Epidermal melanocyte (primary cell): ENCODE data around the gene ANKRD17.
A peak's percentile ranks its signal among the peaks of the same experiment; 100 is the strongest.
"Not testable (repeated sequence)": the region's sequence is repeated elsewhere in the genome, so short reads cannot be mapped to it uniquely, and the experiment has no call there.

Source experiments
- DNase-seq: peaks from one replicate; pipeline ENCODE4 v3.0.0; 2011; ENCODE audit warnings: low spot score; ENCODE audit not compliant: insufficient read length

The ANKRD17 gene, protein sequence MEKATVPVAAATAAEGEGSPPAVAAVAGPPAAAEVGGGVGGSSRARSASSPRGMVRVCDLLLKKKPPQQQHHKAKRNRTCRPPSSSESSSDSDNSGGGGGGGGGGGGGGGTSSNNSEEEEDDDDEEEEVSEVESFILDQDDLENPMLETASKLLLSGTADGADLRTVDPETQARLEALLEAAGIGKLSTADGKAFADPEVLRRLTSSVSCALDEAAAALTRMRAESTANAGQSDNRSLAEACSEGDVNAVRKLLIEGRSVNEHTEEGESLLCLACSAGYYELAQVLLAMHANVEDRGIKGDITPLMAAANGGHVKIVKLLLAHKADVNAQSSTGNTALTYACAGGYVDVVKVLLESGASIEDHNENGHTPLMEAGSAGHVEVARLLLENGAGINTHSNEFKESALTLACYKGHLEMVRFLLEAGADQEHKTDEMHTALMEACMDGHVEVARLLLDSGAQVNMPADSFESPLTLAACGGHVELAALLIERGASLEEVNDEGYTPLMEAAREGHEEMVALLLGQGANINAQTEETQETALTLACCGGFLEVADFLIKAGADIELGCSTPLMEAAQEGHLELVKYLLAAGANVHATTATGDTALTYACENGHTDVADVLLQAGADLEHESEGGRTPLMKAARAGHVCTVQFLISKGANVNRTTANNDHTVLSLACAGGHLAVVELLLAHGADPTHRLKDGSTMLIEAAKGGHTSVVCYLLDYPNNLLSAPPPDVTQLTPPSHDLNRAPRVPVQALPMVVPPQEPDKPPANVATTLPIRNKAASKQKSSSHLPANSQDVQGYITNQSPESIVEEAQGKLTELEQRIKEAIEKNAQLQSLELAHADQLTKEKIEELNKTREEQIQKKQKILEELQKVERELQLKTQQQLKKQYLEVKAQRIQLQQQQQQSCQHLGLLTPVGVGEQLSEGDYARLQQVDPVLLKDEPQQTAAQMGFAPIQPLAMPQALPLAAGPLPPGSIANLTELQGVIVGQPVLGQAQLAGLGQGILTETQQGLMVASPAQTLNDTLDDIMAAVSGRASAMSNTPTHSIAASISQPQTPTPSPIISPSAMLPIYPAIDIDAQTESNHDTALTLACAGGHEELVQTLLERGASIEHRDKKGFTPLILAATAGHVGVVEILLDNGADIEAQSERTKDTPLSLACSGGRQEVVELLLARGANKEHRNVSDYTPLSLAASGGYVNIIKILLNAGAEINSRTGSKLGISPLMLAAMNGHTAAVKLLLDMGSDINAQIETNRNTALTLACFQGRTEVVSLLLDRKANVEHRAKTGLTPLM (N-terminal part only)

DNA sequence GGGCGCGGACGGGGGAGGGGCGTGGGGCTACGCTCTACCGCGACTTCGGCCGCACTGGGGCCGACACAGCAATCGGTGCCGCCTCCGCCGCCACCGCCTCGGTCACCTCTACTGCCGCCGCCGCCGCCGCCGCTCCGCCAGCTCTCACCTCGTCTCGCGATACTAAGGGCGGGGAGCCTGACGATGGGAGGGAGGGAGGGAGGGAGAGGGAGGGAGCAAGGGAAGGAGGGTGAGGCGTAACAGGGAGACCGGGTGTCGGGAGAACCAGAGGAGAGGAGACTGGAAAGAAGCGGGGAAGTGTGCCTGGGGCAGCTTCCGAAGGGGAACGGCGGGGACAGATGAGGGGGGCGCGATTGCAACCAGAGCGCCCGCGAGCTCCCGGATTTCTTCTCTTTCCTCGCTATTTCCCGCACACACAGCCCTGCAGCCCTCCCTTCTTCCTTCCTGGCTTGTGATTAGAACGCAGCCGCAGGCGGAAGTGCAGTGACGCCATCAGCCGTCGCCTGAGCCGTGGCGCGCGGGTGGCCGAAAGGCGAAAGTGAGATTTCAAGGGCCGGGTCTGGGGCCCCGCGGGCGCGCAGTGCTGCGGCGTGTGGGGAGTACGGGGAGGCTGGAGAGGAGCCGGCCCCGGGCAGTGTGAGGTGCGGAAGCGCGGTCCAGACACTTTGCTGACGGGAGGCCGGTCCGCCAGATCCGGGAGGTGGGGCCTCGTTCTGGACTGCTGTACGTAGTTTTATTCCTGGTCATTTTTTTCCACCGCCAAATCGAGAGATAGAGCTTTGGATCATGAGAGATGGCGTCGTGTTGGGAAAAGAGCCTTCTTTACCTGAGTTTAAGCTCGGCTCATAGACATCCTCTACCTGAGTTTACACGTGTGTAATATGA lies at the start of gene ANKRD17:
Gene ANKRD17, minus strand, starts transcription at position 113 of the 885 bp plus-strand sequence. CDS start 130 bp downstream, outside the sequence.
- peak; percentile 61 for DNase-seq

DNA sequence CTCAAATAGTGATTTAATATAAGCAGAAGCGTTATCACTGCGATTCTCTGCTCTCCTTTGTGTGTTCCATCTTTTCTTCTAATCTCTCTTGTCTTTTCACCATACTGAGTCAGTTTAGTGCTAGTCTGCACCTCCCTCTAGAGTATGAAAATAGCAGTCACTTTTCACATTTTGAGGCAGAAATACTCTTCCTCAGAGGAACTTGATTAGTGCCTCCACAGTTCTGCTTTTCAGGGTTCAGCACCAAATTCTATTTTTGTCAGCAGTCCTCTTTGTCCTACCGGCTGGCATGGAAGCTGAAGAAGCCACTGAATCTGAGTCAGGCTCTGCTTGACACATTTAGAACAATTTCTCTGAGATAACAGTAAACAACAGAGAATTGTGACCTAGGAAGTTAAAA lies 49.7 kb upstream of the ANKRD17 start:
- no peak for DNase-seq

DNA sequence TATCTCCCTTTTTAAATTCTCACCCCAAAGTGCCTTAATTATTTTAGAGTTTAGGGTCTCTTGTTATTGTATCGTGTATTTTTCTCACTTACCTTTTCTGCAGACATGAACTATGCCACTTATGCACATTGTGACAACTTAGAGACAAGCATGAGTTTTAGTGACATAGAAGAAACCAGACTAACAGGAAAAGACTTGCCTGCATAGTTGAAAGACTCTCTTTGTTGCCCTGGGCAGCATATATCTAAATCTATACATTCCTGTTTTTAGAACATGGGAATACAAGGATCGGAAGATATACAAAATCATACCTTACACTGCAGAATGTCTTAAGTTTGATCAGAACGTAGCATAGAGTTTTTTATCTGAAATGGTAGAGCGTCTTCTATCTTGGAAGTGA lies 45.1 kb upstream of the ANKRD17 start:
- DNase-seq: no peak

DNA sequence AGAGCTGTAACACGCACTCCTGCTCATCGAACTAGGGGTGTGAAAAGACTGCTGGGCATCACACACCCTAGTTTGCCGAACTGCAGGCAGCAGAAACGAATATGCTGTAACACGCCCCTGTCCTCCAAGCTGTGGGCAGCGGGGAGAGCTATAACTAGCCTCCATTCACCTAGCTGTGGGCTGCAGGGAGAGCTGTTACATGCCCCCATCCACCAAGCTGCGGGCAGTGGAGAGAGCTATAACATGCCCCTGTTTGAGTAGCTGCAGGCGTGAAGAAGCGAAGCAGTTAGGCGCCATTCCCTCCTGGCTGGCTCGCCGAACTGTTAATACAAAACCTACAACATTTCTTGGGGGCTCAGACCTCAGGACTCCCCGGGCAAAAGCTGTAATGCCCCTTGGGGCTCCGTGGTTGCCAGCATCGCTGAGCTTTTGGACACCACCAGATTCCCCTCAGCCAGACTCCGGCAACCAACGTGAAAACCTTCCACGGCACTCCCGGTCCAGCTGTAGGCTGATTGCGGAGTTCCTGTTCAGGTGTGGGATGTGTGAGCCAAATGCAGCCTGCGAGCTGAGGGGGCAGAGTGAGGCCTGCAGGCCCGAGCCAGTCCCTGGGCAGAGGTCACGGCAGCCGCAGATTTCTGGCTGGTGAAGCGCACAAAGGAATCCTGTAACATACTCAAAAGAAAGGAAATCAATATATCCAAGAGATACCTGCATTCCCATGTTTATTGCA lies 41.1 kb upstream of the ANKRD17 start:
- DNase-seq: no peak

DNA sequence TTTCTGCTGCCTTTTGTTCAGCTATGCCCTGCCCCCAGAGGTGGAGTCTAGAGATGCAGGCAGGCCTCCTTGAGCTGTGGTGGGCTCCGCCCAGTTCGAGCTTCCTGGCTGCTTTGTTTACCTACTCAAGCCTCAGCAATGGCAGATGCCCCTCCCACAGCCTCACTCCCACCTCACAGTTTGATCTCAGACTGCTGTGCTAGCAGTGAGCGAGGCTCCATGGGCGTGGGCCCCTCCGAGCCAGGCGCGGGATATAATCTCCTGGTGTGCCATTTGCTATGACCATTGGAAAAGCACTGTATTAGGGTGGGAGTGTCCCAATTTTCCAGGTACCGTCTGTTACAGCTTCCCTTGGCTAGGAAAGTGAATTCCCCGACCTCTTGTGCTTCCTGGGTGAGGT lies 34.1 kb upstream of the ANKRD17 start:
- not testable (repeated sequence) for DNase-seq

DNA sequence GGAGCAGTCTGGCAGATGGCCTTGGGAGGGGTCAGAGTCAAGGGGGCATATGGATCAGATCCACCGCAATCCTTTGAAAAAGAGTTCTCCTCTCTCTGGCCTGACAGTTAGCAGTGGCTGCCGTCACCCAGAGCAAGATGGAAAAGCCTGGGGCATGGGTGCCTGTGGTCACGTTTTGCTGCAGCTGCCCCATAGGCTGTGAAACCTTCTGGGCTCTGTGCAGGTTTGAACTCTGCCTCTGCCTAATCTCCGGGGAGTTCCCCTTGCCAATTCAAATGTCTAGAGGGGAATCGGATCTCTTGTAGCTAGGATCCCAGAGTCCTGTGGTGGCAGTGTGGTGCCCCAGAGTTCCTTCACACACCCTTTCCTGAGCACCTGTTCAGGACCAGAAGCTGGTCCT lies 23.4 kb upstream of the ANKRD17 start:
- DNase-seq: no peak

DNA sequence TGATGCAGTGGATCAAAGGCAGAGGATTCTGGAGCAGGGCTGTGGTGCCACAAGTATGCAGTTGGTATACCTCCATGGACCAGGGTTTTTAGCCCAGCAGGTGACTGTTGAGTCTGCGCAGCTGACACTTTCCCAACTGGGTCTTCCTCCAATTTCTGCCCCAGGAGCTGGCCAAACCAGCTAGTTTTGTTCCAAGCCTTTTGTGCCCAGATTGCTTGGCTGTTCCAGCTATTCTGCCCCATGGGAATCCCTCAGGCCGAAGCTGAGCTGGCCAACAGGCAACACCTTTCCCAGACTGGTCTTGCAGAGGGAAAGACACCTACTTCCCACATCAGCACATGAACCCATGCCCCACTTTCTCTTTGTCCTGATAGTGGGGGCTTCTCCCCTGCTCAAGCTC lies 22.8 kb upstream of the ANKRD17 start:
- DNase-seq: no peak

DNA sequence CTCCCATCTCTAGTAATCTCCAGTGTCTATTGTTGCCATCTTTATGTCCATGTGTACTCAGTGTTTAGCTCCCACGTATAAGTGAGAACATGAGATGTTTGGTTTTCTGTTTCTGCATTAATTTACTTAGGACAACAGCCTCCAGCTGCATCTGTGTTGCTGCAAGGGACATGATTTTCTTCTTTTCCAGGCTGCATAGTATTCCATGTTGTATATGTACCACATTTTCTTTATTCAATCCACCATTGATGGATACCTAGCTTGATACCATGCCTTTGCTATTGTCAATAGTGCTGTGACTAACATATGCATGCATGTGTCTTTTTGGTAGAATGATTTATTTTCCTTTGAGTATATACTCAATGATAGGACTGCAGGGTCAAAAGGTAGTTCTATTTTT lies 18.6 kb upstream of the ANKRD17 start:
- no peak for DNase-seq

DNA sequence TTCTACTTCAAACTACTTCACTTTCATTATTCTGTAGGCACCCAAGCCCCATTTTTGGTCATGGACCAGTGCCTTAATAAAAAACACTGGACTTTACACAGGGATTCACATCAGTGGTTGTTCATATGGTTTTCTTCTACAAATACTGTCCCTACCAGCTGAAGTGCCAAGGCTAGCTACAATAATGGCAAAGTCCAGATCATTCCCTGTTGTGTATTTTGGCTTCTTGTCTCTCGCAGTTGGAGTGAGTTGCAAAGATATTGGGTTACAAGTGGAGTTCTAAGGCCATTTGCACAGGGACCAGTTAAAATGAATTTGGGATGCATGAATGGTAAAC lies 16.7 kb upstream of the ANKRD17 start:
- DNase-seq: no peak

DNA sequence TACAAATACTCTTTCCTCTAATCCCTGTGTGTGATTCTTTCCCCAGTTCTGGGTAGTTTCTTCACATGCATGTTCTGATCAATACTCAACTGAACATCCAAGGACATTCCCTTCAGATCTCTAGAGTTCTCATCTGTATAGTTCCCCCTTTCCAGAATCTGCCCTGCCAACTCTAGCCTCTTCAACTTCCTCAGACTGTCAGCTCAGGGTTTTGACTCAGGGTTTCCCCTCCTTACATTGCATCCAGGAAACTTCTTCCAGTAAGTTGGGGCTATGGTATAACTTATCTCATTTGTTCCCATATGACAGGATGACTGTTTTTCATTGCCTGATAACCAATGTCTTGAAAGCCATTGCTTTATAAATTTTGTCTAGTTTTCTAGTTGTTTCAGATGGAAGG lies 14.2 kb upstream of the ANKRD17 start:
- DNase-seq: no peak

DNA sequence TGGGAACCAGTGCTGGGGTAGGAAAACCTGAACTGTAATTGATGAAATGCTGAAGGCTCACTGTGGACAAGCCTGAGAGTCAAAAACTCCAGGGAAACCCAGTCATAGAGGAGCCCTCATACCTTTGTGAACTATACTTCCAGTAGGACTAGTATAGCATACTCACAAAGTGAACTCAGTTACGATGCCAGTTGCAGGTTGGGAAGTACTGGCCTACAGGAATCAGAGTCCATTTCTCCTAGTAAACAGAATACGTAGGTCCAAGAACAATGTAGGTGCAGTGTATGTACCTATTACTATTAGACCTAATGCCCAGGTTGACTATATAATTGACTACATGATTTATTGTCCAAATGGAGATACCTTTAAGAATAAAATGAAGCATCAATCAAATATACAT lies 8.5 kb upstream of the ANKRD17 start:
- no peak for DNase-seq

DNA sequence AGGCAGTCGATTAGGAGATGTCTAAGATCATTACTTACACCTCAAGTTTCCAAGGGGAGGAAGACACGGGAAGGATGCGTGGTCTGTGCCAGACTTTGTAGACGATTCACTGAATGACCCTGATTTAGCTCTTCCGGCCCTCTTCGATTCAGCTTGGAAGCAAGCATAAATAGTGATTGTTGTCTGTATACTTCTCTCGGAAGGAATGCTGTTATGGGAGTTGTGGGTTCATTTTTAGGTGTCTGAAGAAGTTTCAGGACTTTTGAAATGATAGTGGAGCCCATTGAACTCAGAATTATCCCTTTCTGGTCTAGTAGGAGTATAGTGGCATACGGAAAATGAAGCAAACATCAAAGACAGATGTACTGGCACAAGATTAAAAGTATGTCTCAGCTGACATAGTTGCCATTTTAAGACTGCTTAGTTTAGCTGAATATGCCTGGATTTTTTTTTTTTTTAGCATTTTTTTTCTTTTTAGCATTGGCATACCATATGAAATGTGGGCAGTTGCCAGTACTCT lies 1.0 kb upstream of the ANKRD17 start:
- no peak for DNase-seq

DNA sequence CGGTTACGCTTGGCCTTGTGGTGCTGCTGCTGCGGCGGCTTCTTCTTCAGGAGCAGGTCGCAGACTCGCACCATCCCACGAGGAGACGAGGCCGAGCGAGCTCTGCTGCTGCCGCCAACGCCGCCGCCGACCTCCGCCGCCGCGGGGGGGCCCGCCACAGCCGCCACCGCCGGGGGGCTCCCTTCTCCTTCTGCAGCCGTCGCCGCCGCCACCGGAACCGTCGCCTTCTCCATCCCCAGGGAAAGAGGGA lies 237 bp downstream of the ANKRD17 start:
- no peak for DNase-seq

DNA sequence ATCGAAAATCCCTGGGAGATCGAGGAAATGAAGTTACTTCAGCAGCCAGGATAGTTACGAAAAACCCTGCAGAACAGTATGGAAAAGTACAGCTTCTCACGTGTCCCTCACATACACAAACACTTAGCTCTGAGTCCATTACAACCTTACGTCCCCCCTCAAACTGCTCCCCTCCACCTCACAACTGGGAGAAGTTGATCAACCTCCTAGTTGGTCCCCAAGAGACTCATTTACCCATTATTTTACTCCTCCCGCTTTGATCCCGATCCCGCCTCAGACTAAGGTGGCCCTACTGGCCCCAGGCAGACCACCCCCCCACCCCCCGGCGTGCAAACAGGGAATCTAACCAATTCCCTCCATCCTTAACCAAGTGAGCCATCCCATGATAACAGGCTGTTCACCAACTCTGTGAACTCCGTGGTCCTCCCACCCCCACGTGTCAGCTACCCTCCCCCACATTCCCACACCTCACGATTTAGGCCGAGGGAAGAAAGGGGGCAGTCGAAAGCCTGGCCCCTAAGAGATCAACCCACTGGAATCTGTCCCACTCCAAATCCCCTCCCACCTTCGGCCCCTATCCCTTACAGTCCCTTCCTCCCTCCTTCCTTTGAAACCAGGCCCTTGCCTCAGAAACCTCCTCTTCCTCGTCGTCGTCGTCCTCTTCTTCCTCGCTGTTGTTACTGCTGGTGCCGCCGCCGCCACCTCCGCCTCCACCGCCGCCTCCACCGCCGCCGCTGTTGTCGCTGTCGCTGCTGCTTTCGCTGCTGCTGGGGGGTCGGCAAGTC lies 755 bp downstream of the ANKRD17 start:
- DNase-seq: no peak

DNA sequence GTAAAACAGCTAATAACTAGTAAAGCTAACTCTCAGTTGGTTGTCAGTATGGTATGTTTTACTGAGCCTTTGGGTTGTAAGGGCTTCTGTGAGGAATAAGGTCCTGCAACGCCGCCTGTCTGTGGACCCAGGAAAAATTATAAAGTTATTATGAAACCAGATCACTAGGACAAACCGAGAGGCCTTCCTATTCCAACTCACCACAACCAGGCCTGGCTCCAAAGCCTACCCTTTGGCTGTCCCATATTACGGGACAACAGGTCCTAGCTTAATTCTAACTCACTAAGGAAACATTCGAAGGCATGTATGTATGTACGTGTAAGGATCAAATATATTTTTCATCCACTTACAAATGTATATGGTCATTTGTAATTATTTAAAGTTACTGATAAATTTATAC lies 1.4 kb downstream of the ANKRD17 start:
- no peak for DNase-seq

DNA sequence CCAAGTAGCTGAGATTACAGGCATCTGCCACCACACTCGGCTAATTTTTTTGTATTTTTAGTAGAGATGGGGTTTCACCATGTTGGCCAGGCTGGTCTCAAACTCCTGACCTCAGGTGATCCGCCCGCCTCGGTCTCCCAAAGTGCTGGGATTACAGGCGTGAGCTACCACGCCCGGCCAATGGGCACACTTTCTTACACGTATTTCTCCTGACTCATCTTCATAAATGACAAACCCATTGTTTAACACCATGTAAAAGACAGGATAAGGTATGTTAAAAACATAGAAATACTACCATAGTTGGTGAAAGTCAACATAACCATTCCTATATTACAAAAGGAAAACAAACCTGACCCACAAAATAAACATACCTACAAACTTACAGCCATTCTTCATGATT lies 2.8 kb downstream of the ANKRD17 start:
- DNase-seq: not testable (repeated sequence)

DNA sequence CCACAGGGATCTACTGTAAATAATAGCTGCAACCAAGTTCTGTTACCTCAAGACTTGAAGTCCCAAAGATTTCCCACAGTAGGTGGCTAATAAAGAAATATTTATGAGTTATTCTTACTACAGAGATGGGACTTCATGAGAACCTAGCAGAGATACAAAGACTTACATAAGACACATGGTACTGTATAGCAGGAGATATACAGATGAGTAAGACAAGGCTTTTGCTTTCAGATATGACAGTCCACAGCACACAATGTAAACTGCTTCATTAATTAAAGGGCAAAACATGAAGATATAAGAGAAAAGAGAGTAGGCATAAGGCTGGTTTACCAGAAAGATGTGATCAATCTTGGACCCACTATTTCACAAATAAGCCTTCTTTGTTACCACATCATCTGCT lies 6.6 kb downstream of the ANKRD17 start:
- DNase-seq: no peak

DNA sequence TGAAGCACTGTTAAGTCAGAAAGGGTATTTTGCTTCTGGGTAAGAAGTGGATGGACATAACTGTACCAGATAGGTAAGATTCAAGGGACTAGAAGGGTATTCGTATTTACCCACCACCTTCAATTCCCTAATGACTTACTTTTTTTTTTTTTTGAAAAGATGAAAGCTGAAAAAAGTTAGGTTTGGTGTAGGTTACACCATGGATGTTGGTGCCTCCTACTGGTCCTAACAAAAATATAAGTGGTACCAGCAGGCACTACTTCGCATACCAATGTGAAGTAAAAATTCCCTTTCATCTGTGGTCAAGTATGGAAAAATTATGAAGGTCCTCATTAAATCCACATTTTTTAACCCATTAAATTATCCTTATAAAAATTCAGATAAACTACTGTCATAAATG lies 7.2 kb downstream of the ANKRD17 start:
- DNase-seq: no peak

DNA sequence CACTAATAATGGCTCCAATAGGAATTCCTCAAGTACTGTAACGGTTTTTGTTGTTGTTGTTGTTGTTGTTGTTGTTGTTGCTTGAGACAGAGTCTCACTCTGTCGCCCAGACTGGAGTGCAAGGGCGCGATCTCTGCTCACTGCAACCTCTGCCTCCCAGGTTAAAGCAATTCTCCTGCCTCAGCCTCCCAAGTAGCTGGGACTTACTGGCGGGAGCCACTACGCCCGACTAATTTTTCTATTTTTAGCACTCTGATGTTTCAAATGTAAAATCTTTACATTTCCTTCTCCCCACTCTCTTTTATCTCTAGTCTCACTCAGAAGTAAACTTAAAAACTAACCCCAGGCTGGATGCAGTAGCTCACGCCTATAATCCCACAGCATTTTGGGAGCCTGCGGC lies 8.0 kb downstream of the ANKRD17 start:
- no peak for DNase-seq
